Epithelial cell of proximal tubule (primary cell): ENCODE data around the gene SH2D3C. TPM values are rescaled to one million over a fixed set of nuclear protein-coding genes. Genes with fewer than 3 reads are reported as not detected.

Experiments used
- DNase-seq: peaks from one replicate; pipeline ENCODE4 v3.0.0-alpha.2; 2011; ENCODE audit warnings: low read depth
- H3K4me3 ChIP-seq: 2 replicates; pipeline ENCODE4 v1.5.1; 2011; ENCODE audit warnings: low read depth, mild to moderate bottlenecking, low read length
- CTCF ChIP-seq: conservative IDR thresholded peaks from 2 replicates; pipeline ENCODE4 v1.5.1; 2012; ENCODE audit warnings: low read depth, mild to moderate bottlenecking, low read length
- total RNA-seq: library from RNA; depleted of rRNA; stranded (reverse); fragments of >200 nt; gene quantifications from 2 replicates; pipeline ENCODE4 v1.2.3, GENCODE V29; 2015

Gene SH2D3C
- total RNA-seq, 1 donor from 2014 or later: not detected

GRCh38 chr9:127806871-127807270, 28.4 kb upstream of the SH2D3C start:
- TF ChIP-seq CTCF: no peak
- no peak for DNase-seq
- H3K4me3 ChIP-seq: no peak overlapping the region

GRCh38 chr9:127805620-127806019, 27.2 kb upstream of the SH2D3C start:
- TF ChIP-seq CTCF: peak; percentile 41
- no peak for DNase-seq
- H3K4me3 ChIP-seq: no peak overlapping the region

GRCh38 chr9:127803507-127804352, 25.3 kb upstream of the SH2D3C start:
- no peak for TF ChIP-seq CTCF
- peak overlapping the region; percentile 81 for H3K4me3 ChIP-seq
- no peak for DNase-seq

- TF ChIP-seq CTCF: no peak
- DNase-seq: no peak
- H3K4me3 ChIP-seq: peak within 1 kb of the TSS; percentile 81
Measured at GRCh38 chr9:127802576-127803443, 24.3 kb upstream of the SH2D3C start, which contains the start of gene FPGS. Gene FPGS (plus strand): TSS chr9:127802882. CDS start chr9:127802925, 43 bp downstream.

GRCh38 chr9:127801955-127802575, 23.6 kb upstream of the SH2D3C start:
- peak overlapping the region; percentile 81 for H3K4me3 ChIP-seq
- TF ChIP-seq CTCF: peak; percentile 29
- DNase-seq: no peak

GRCh38 chr9:127796852-127797370, 18.4 kb upstream of the SH2D3C start:
- TF ChIP-seq CTCF: no peak
- DNase-seq: no peak
- no peak overlapping the region for H3K4me3 ChIP-seq
